Progenitor cell of endocrine pancreas (in vitro differentiated cells): Measurements from ENCODE around the gene VWA5B1. TPM values are rescaled to one million over a fixed set of nuclear protein-coding genes. Genes with fewer than 3 reads are reported as not detected.

Source experiments
- DNase-seq: peaks from one replicate; pipeline ENCODE4 v3.0.0; 2021; ENCODE audit warnings: low spot score; ENCODE audit not compliant: unreplicated experiment
- H3K27ac Mint-ChIP-seq: 2 replicates; pipeline ENCODE4 v1.8.0; 2021; ENCODE audit warnings: mild to moderate bottlenecking, moderate library complexity, mixed read lengths
- H3K27me3 Mint-ChIP-seq: 2 replicates; pipeline ENCODE4 v1.8.0; 2021; ENCODE audit warnings: mixed read lengths
- H3K36me3 Mint-ChIP-seq: 2 replicates; pipeline ENCODE4 v1.8.0; 2022; ENCODE audit warnings: mixed read lengths; ENCODE audit not compliant: insufficient read depth
- H3K4me1 Mint-ChIP-seq: 2 replicates; pipeline ENCODE4 v1.8.0; 2021; ENCODE audit warnings: low read depth, mixed read lengths
- H3K4me3 Mint-ChIP-seq: 2 replicates; pipeline ENCODE4 v1.8.0; 2021; ENCODE audit warnings: low read depth, mild to moderate bottlenecking, moderate library complexity, mixed read lengths
- H3K9me3 Mint-ChIP-seq: 2 replicates; pipeline ENCODE4 v1.8.0; 2021; ENCODE audit warnings: low read depth, mixed read lengths
- CTCF ChIP-seq: fragments of 200-600 bp; sonication (generic); IDR thresholded peaks from one replicate; pipeline ENCODE4 v1.5.0; 2021; ENCODE audit warnings: antibody characterized with exemption, mild to moderate bottlenecking; ENCODE audit not compliant: unreplicated experiment
- long read RNA-seq: library from polyadenylated mRNA; unstranded; transcript quantifications from one replicate; pipeline ENCODE4 v2.0.0, GENCODE V29; 2020
- total RNA-seq: library from RNA; stranded (reverse); gene quantifications from 2 replicates; pipeline ENCODE4 v1.2.1, GENCODE V29; 2021

VWA5B1 gene
- total RNA-seq = 0.19 and 0.24 TPM in 2 replicates
- long read RNA-seq = 0 reads

- peaks cover 14% of the 10 kb centered on the region for H3K4me1 Mint-ChIP-seq
- H3K27ac Mint-ChIP-seq = no peak within 1 kb of the TSS
- no peaks in the 10 kb centered on the region for H3K36me3 Mint-ChIP-seq
- H3K4me3 Mint-ChIP-seq = peak within 1 kb of the TSS; percentile 17
- DNase-seq = peak; percentile 50
- no peak for TF ChIP-seq CTCF
- H3K27me3 Mint-ChIP-seq = peaks cover 49% of the 10 kb centered on the region
- no peaks in the 10 kb centered on the region for H3K9me3 Mint-ChIP-seq
These were observed at the start of gene VWA5B1 for GRCh38 chr1:20290624-20291597. Gene VWA5B1, plus strand, starts transcription at chr1:20290875. Its CDS starts 19,727 bp downstream, at chr1:20310602.

GRCh38 chr1:20242890-20243479, 47.7 kb upstream of the VWA5B1 start:
- no peak for DNase-seq
- Mint-ChIP-seq H3K36me3 (no peaks in the 10 kb centered on the region), H3K4me1 (no peaks in the 10 kb centered on the region), H3K9me3 (no peaks in the 10 kb centered on the region), H3K27ac (no peak overlapping the region), H3K4me3 (no peak overlapping the region), H3K27me3 (peaks cover 29% of the 10 kb centered on the region)
- TF ChIP-seq CTCF = no peak

- H3K27me3 Mint-ChIP-seq = peaks cover 6% of the 10 kb centered on the region
- H3K4me1 Mint-ChIP-seq = peaks cover 17% of the 10 kb centered on the region
- no peaks in the 10 kb centered on the region for H3K9me3 Mint-ChIP-seq
- H3K27ac Mint-ChIP-seq = no peak overlapping the region
- H3K36me3 Mint-ChIP-seq = no peaks in the 10 kb centered on the region
- no peak for DNase-seq
- no peak for TF ChIP-seq CTCF
- H3K4me3 Mint-ChIP-seq = no peak overlapping the region
These were observed 41.6 kb upstream of the VWA5B1 start for GRCh38 chr1:20248971-20249612.

- no peak overlapping the region for H3K27ac Mint-ChIP-seq
- peaks cover 17% of the 10 kb centered on the region for H3K4me1 Mint-ChIP-seq
- DNase-seq = no peak
- TF ChIP-seq CTCF = no peak
- no peaks in the 10 kb centered on the region for H3K9me3 Mint-ChIP-seq
- no peaks in the 10 kb centered on the region for H3K36me3 Mint-ChIP-seq
- H3K4me3 Mint-ChIP-seq = peak overlapping the region; percentile 47
- no peaks in the 10 kb centered on the region for H3K27me3 Mint-ChIP-seq
These were observed 40.2 kb upstream of the VWA5B1 start for GRCh38 chr1:20250340-20250989.

GRCh38 chr1:20252587-20252986, 38.1 kb upstream of the VWA5B1 start:
- no peaks in the 10 kb centered on the region for H3K9me3 Mint-ChIP-seq
- no peak for DNase-seq
- no peak overlapping the region for H3K27ac Mint-ChIP-seq
- no peaks in the 10 kb centered on the region for H3K36me3 Mint-ChIP-seq
- H3K27me3 Mint-ChIP-seq = peaks cover 7% of the 10 kb centered on the region
- H3K4me3 Mint-ChIP-seq = no peak overlapping the region
- peaks cover 17% of the 10 kb centered on the region for H3K4me1 Mint-ChIP-seq
- TF ChIP-seq CTCF = no peak
